Measurements from ENCODE around the gene VEPH1.

DNA sequence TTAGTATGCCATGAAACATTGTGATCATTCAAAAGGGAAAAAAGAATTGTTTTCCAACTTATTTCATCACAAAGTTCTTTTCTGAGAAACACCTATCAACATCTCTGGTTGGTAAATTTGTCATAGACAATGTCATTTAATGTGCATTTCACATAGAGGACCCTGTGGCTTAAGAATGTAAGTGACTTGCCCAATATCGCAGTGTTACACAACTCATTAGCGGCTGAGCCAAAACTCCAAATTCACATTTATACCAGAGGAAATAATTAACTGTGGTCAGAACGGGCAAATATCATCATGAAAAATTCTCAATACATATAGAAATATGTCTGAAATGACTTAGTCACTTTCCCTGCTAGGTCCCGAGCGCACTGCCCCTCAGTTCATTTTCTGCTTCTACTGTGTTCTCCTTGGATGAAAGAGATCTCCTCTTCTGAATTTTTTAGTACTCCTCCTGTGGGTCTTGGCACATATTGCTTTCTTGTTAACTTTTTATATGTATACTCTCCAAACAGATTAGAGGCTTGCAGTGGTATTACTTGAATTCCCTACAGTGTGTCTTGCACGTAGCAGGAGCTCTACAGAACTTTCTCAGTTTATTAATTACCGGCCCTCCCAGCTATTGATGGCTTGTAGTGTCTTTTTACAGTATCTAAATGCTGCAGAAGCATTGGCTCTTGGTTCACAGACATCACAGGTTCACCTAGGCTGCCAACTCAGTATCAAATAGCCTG, 33.5 kb downstream of the VEPH1 start:
- TF ChIP-seq, protein P1, sequence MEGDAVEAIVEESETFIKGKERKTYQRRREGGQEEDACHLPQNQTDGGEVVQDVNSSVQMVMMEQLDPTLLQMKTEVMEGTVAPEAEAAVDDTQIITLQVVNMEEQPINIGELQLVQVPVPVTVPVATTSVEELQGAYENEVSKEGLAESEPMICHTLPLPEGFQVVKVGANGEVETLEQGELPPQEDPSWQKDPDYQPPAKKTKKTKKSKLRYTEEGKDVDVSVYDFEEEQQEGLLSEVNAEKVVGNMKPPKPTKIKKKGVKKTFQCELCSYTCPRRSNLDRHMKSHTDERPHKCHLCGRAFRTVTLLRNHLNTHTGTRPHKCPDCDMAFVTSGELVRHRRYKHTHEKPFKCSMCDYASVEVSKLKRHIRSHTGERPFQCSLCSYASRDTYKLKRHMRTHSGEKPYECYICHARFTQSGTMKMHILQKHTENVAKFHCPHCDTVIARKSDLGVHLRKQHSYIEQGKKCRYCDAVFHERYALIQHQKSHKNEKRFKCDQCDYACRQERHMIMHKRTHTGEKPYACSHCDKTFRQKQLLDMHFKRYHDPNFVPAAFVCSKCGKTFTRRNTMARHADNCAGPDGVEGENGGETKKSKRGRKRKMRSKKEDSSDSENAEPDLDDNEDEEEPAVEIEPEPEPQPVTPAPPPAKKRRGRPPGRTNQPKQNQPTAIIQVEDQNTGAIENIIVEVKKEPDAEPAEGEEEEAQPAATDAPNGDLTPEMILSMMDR (optimal IDR thresholded peaks at IDR 0.05 in 1 of 3, IDR thresholded peaks at IDR 0.05 in 1 of 3, conservative IDR thresholded peaks at IDR 0.05 in 1 of 3; ENCODE audit: extremely low read depth in 1 of 3, insufficient read depth in 2 of 3, low read length in 3 of 3), result no peak
- TF ChIP-seq EZH2 (IDR thresholded peaks at IDR 0.05; ENCODE audit: low read length), result no peak
